DND-41 (cell line): Measurements from ENCODE around the gene RAB7B.

ENCODE experiments used
- ATAC-seq: fragments of 200-7000 bp; cut with Tn5 transposase; 3 replicates; pipeline ENCODE4 v1.9.1; 2021; ENCODE audit warnings: low read depth; ENCODE audit not compliant: insufficient read depth
- DNase-seq: peaks from one replicate; pipeline ENCODE4 v3.0.0-alpha.2; 2020
- H2AFZ ChIP-seq: 2 replicates; pipeline ENCODE4 v1.6.0; 2012; ENCODE audit warnings: low read depth, low read length
- H3K27ac ChIP-seq: 2 replicates; pipeline ENCODE4 v1.5.1; 2012; ENCODE audit warnings: low read length, inconsistent platforms
- H3K27me3 ChIP-seq: fragments of 200-600 bp; sonication (generic); 2 replicates; pipeline ENCODE4 v1.6.0; 2012; ENCODE audit warnings: low read length, mild to moderate bottlenecking, inconsistent platforms; ENCODE audit not compliant: insufficient read depth, poor library complexity
- H3K36me3 ChIP-seq: 2 replicates; pipeline ENCODE4 v1.5.1; 2012; ENCODE audit warnings: low read length, inconsistent platforms; ENCODE audit not compliant: insufficient read depth
- H3K4me1 ChIP-seq: 2 replicates; pipeline ENCODE4 v1.5.1; 2012; ENCODE audit warnings: mild to moderate bottlenecking, low read length; ENCODE audit not compliant: insufficient read depth
- H3K4me2 ChIP-seq: 2 replicates; pipeline ENCODE4 v1.6.0; 2012; ENCODE audit warnings: mild to moderate bottlenecking, moderate library complexity, low read length, inconsistent platforms; ENCODE audit not compliant: insufficient read depth
- H3K4me3 ChIP-seq, 2 experiments: fragments of 200-600 bp in 1 of 2; shearing (Covaris generic) in 1 of 2; 2 replicates each; pipeline ENCODE4 v1.5.1; 2012 to 2016; ENCODE audit warnings: inconsistent platforms in 2 of 2, low read length in 2 of 2, mild to moderate bottlenecking in 2 of 2, low read depth in 1 of 2, moderate library complexity in 1 of 2
- H3K79me2 ChIP-seq: 2 replicates; pipeline ENCODE4 v1.6.0; 2012; ENCODE audit warnings: low read length, inconsistent platforms; ENCODE audit not compliant: insufficient read depth
- H3K9ac ChIP-seq: 2 replicates; pipeline ENCODE4 v1.6.0; 2012; ENCODE audit warnings: low read depth, mild to moderate bottlenecking, inconsistent platforms, low read length, moderate library complexity
- H3K9me3 ChIP-seq: 2 replicates; pipeline ENCODE4 v1.5.1; 2012; ENCODE audit warnings: low read length, moderate library complexity, mild to moderate bottlenecking, inconsistent platforms; ENCODE audit not compliant: insufficient read depth, severe bottlenecking
- H4K20me1 ChIP-seq: 2 replicates; pipeline ENCODE4 v1.6.0; 2012; ENCODE audit warnings: low read length; ENCODE audit not compliant: insufficient read depth
- EZH2 ChIP-seq: IDR thresholded peaks from 3 replicates; pipeline ENCODE4 v1.6.1; 2012; ENCODE audit warnings: borderline replicate concordance, low read depth, mild to moderate bottlenecking, moderate library complexity, low read length, inconsistent platforms; ENCODE audit not compliant: severe bottlenecking
- TF ChIP-seq, protein P1 (sequence below): IDR thresholded peaks from 2 replicates; pipeline ENCODE4 v1.5.1; 2012; ENCODE audit warnings: borderline replicate concordance, low read length, moderate library complexity, mild to moderate bottlenecking; ENCODE audit not compliant: poor library complexity, severe bottlenecking; ENCODE audit errors: extremely low read depth

RAB7B gene

DNA sequence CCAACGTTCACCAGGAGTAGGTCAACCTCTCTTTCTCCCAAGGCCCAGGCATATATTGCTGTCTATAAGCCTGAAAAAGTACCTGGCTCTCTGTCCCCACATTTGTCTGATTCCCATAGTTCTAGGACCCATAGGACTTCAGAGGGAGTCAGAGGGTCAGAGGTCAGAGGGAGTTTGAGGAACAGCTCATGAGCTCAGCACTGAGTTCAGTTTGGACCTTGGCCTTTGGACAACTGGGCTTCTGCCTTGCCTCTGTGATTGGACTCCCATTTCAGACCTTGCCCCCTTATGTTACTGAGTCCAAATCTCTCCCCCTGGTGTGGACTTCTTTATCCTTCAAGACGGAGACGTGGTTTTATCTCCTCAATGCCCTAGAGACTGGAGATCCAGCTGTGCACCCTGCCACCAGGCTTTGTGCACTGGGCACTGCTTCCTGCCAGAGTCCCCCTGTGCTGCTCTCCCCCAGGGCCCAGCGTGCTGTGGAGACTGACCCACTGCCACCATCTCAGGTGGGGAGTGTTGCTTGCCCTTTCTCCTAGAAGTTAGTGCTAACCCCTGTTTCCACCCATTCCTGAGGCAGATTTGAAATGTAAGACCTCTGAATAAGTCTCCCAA is 17.3 kb upstream of the RAB7B start:
- Histone ChIP-seq H3K36me3 (no peaks in the 10 kb centered on the region), H3K9ac (no peak overlapping the region), H4K20me1 (no peaks in the 10 kb centered on the region), H3K79me2 (no peaks in the 10 kb centered on the region), H3K4me3 (no peak overlapping the region), H3K27me3 (peaks cover 10% of the 10 kb centered on the region), H3K4me1 (no peaks in the 10 kb centered on the region), H2AFZ (no peak overlapping the region), H3K4me2 (no peak overlapping the region), H3K9me3 (no peaks in the 10 kb centered on the region), H3K27ac (no peak overlapping the region)
- ATAC-seq (no peak), DNase-seq (no peak)
- TF ChIP-seq EZH2, result no peak
- TF ChIP-seq, protein P1, sequence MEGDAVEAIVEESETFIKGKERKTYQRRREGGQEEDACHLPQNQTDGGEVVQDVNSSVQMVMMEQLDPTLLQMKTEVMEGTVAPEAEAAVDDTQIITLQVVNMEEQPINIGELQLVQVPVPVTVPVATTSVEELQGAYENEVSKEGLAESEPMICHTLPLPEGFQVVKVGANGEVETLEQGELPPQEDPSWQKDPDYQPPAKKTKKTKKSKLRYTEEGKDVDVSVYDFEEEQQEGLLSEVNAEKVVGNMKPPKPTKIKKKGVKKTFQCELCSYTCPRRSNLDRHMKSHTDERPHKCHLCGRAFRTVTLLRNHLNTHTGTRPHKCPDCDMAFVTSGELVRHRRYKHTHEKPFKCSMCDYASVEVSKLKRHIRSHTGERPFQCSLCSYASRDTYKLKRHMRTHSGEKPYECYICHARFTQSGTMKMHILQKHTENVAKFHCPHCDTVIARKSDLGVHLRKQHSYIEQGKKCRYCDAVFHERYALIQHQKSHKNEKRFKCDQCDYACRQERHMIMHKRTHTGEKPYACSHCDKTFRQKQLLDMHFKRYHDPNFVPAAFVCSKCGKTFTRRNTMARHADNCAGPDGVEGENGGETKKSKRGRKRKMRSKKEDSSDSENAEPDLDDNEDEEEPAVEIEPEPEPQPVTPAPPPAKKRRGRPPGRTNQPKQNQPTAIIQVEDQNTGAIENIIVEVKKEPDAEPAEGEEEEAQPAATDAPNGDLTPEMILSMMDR, result no peak

DNA sequence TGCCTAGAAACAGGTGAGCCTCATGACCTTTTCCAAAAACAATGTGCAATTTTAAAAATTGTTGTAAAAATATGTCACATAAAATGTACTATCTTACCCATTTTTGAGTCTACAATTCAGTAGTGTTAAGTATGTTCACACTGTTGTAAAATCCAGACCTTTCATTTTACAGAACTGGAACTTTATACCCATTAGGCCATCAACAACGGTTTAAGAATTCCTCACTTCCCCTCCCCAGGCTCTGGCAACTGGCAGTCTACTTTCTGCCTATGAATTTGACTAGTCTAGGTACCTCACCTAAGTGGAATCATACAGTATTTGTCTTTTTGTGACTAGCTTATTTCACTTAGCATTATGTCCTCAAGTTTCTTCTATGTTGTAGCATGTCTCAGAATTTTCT is 11.9 kb upstream of the RAB7B start:
- no peaks in the 10 kb centered on the region for H3K36me3 ChIP-seq
- peaks cover 7% of the 10 kb centered on the region for H3K27me3 ChIP-seq
- H3K4me2 ChIP-seq, result no peak overlapping the region
- H3K4me1 ChIP-seq, result peaks cover 14% of the 10 kb centered on the region
- H3K27ac ChIP-seq, result no peak overlapping the region
- H3K9me3 ChIP-seq, result no peaks in the 10 kb centered on the region
- no peaks in the 10 kb centered on the region for H3K79me2 ChIP-seq
- no peak overlapping the region for H3K9ac ChIP-seq
- no peaks in the 10 kb centered on the region for H4K20me1 ChIP-seq
- H3K4me3 ChIP-seq, result no peak overlapping the region
- TF ChIP-seq, protein P1, result no peak
- no peak for TF ChIP-seq EZH2
- DNase-seq, result no peak
- ATAC-seq, result no peak
- H2AFZ ChIP-seq, result no peak overlapping the region

DNA sequence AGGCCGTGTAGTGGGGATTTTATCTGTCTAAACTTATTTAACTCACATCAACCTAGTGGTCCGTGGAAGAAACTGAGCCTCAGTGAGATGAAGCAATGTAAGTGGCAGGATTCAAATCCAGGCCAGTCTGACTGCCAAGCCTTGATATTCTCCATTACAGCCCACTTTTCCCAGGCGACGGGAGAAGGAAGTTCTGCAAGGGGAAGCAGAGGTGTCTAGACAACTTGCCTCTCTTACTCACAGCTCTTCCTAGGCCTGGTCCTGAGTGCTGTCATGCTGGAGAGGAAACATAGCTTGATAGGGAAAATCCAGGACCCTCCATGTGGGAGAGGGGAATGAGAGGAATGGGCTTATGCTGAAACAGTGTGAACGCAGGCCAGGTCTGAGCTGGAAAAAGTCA is 11.4 kb upstream of the RAB7B start:
- peaks cover 14% of the 10 kb centered on the region for H3K4me1 ChIP-seq
- no peak overlapping the region for H2AFZ ChIP-seq
- no peak overlapping the region for H3K27ac ChIP-seq
- H3K36me3 ChIP-seq, result no peaks in the 10 kb centered on the region
- no peak for TF ChIP-seq EZH2
- TF ChIP-seq, protein P1, result no peak
- no peaks in the 10 kb centered on the region for H4K20me1 ChIP-seq
- H3K79me2 ChIP-seq, result no peaks in the 10 kb centered on the region
- peaks cover 7% of the 10 kb centered on the region for H3K27me3 ChIP-seq
- DNase-seq (no peak), ATAC-seq (no peak)
- no peaks in the 10 kb centered on the region for H3K9me3 ChIP-seq
- H3K4me3 ChIP-seq, result no peak overlapping the region
- H3K9ac ChIP-seq, result no peak overlapping the region
- H3K4me2 ChIP-seq, result no peak overlapping the region
